Activated T-cell treated with anti-CD3 and anti-CD28 coated beads, Interleukin-2, amount 50 U/mL, for 24 hours (primary cell): ENCODE measurements around the gene SYNDIG1L.

Experiments
- DNase-seq: peaks from one replicate; pipeline ENCODE4 v3.0.0-alpha.2; 2020
- H3K27ac Mint-ChIP-seq: 2 replicates; pipeline ENCODE4 v1.8.0; 2020; ENCODE audit warnings: mild to moderate bottlenecking, mixed read lengths
- H3K27me3 Mint-ChIP-seq: 2 replicates; pipeline ENCODE4 v1.8.0; 2020; ENCODE audit warnings: mixed read lengths
- H3K36me3 Mint-ChIP-seq: 2 replicates; pipeline ENCODE4 v1.8.0; 2020; ENCODE audit warnings: low read depth, mixed read lengths
- H3K4me1 Mint-ChIP-seq: 2 replicates; pipeline ENCODE4 v1.8.0; 2020; ENCODE audit warnings: low read depth, mixed read lengths
- H3K4me3 Mint-ChIP-seq: 2 replicates; pipeline ENCODE4 v1.8.0; 2020; ENCODE audit warnings: mild to moderate bottlenecking, moderate library complexity, mixed read lengths
- H3K9me3 Mint-ChIP-seq: 2 replicates; pipeline ENCODE4 v1.8.0; 2020; ENCODE audit warnings: mixed read lengths

SYNDIG1L gene

GRCh38 chr14:74380172-74380571 lies 45.8 kb downstream of the SYNDIG1L start:
- H3K36me3 Mint-ChIP-seq: no peaks in the 10 kb centered on the region
- H3K4me1 Mint-ChIP-seq: no peaks in the 10 kb centered on the region
- no peak for DNase-seq
- no peaks in the 10 kb centered on the region for H3K9me3 Mint-ChIP-seq
- no peak overlapping the region for H3K4me3 Mint-ChIP-seq
- H3K27me3 Mint-ChIP-seq: no peaks in the 10 kb centered on the region
- H3K27ac Mint-ChIP-seq: no peak overlapping the region

GRCh38 chr14:74377976-74378690 lies 47.9 kb downstream of the SYNDIG1L start:
- H3K27ac Mint-ChIP-seq: no peak overlapping the region
- no peaks in the 10 kb centered on the region for H3K36me3 Mint-ChIP-seq
- no peak for DNase-seq
- no peaks in the 10 kb centered on the region for H3K4me1 Mint-ChIP-seq
- no peak overlapping the region for H3K4me3 Mint-ChIP-seq
- H3K9me3 Mint-ChIP-seq: no peaks in the 10 kb centered on the region
- no peaks in the 10 kb centered on the region for H3K27me3 Mint-ChIP-seq

GRCh38 chr14:74368441-74368840 lies 57.6 kb downstream of the SYNDIG1L start:
- peaks cover 12% of the 10 kb centered on the region for H3K27me3 Mint-ChIP-seq
- no peak for DNase-seq

GRCh38 chr14:74368026-74368425 lies 58.0 kb downstream of the SYNDIG1L start:
- DNase-seq: no peak
- Mint-ChIP-seq H3K27me3 (peaks cover 12% of the 10 kb centered on the region), H3K27ac (no peak overlapping the region), H3K4me1 (no peaks in the 10 kb centered on the region), H3K36me3 (no peaks in the 10 kb centered on the region), H3K9me3 (no peaks in the 10 kb centered on the region), H3K4me3 (no peak overlapping the region)

More at GRCh38 chr14:74368441-74368840, 57.6 kb downstream of the SYNDIG1L start:
- no peak overlapping the region for H3K27ac Mint-ChIP-seq
- H3K9me3 Mint-ChIP-seq: no peaks in the 10 kb centered on the region
- H3K4me1 Mint-ChIP-seq: no peaks in the 10 kb centered on the region
- H3K36me3 Mint-ChIP-seq: no peaks in the 10 kb centered on the region
- no peak overlapping the region for H3K4me3 Mint-ChIP-seq

GRCh38 chr14:74364271-74364880 lies 61.6 kb downstream of the SYNDIG1L start:
- H3K4me3 Mint-ChIP-seq: no peak overlapping the region
- H3K27me3 Mint-ChIP-seq: peaks cover 12% of the 10 kb centered on the region
- no peak overlapping the region for H3K27ac Mint-ChIP-seq
- no peak for DNase-seq
- H3K9me3 Mint-ChIP-seq: no peaks in the 10 kb centered on the region
- no peaks in the 10 kb centered on the region for H3K4me1 Mint-ChIP-seq
- no peaks in the 10 kb centered on the region for H3K36me3 Mint-ChIP-seq

- Mint-ChIP-seq H3K4me3 (no peak overlapping the region), H3K27me3 (peaks cover 12% of the 10 kb centered on the region), H3K36me3 (no peaks in the 10 kb centered on the region), H3K4me1 (no peaks in the 10 kb centered on the region), H3K9me3 (no peaks in the 10 kb centered on the region), H3K27ac (no peak overlapping the region)
- DNase-seq: peak; percentile 77
Measured at GRCh38 chr14:74362361-74362915, 63.6 kb downstream of the SYNDIG1L start.

GRCh38 chr14:74360163-74360562 lies 65.8 kb downstream of the SYNDIG1L start:
- DNase-seq: no peak
- Mint-ChIP-seq H3K27me3 (peaks cover 5% of the 10 kb centered on the region), H3K9me3 (no peaks in the 10 kb centered on the region), H3K27ac (no peak overlapping the region), H3K36me3 (no peaks in the 10 kb centered on the region), H3K4me3 (no peak overlapping the region), H3K4me1 (no peaks in the 10 kb centered on the region)

- DNase-seq: no peak
- H3K36me3 Mint-ChIP-seq: no peaks in the 10 kb centered on the region
- H3K9me3 Mint-ChIP-seq: no peaks in the 10 kb centered on the region
- H3K4me1 Mint-ChIP-seq: no peaks in the 10 kb centered on the region
- H3K27me3 Mint-ChIP-seq: no peaks in the 10 kb centered on the region
- H3K4me3 Mint-ChIP-seq: no peak overlapping the region
- no peak overlapping the region for H3K27ac Mint-ChIP-seq
Measured at GRCh38 chr14:74358176-74358829, 67.7 kb downstream of the SYNDIG1L start.

GRCh38 chr14:74357585-74357984 lies 68.4 kb downstream of the SYNDIG1L start:
- Mint-ChIP-seq H3K9me3 (no peaks in the 10 kb centered on the region), H3K4me1 (no peaks in the 10 kb centered on the region), H3K4me3 (no peak overlapping the region), H3K27me3 (peaks cover 3% of the 10 kb centered on the region), H3K27ac (no peak overlapping the region), H3K36me3 (no peaks in the 10 kb centered on the region)
- no peak for DNase-seq

- Mint-ChIP-seq H3K36me3 (no peaks in the 10 kb centered on the region), H3K9me3 (no peaks in the 10 kb centered on the region), H3K27me3 (peaks cover 5% of the 10 kb centered on the region), H3K27ac (no peak overlapping the region), H3K4me3 (no peak overlapping the region), H3K4me1 (no peaks in the 10 kb centered on the region)
- DNase-seq: no peak
Measured at GRCh38 chr14:74356892-74357575, 69.0 kb downstream of the SYNDIG1L start.
